WTC11 (cell line): ENCODE results near the gene EYS. TPM values are rescaled to one million over a fixed set of nuclear protein-coding genes. Genes with fewer than 3 reads are reported as not detected.

Source experiments
- ATAC-seq: fragments of 200-7000 bp; cut with Tn5 transposase; 2 replicates; pipeline ENCODE4 v1.10.0; 2021; ENCODE audit warnings: mild to moderate bottlenecking, moderate library complexity
- CTCF ChIA-PET: fragments of 300-600 bp; sonication (Branson Sonifier 250); formaldehyde crosslinking; loops from one replicate; lab custom pipeline; 2021; ENCODE audit warnings: antibody characterized with exemption; lab: Charles Lee
- POLR2A ChIA-PET: fragments of 350-600 bp; sonication (Branson Sonifier 250); formaldehyde crosslinking; loops from one replicate; lab custom pipeline; 2021; ENCODE audit warnings: antibody characterized with exemption; lab: Charles Lee
- DNase-seq: peaks from one replicate; pipeline ENCODE4 v3.0.0; 2021; ENCODE audit warnings: low spot score
- H3K27ac Mint-ChIP-seq: 2 replicates; pipeline ENCODE4 v1.8.0; 2021; ENCODE audit warnings: mixed read lengths
- H3K27me3 Mint-ChIP-seq: 2 replicates; pipeline ENCODE4 v1.8.0; 2021; ENCODE audit warnings: low read depth, mild to moderate bottlenecking, moderate library complexity, mixed read lengths
- H3K36me3 Mint-ChIP-seq: 2 replicates; pipeline ENCODE4 v1.8.0; 2021; ENCODE audit warnings: mixed read lengths
- H3K4me1 Mint-ChIP-seq: 2 replicates; pipeline ENCODE4 v1.8.0; 2022; ENCODE audit warnings: mixed read lengths
- H3K4me3 Mint-ChIP-seq: 2 replicates; pipeline ENCODE4 v1.8.0; 2021; ENCODE audit warnings: mild to moderate bottlenecking, moderate library complexity, mixed read lengths
- H3K9me3 Mint-ChIP-seq: 2 replicates; pipeline ENCODE4 v1.8.0; 2021; ENCODE audit warnings: mixed read lengths
- ATF1 ChIP-seq: sonication (generic); formaldehyde crosslinking; IDR thresholded peaks from 2 replicates; pipeline ENCODE4 v1.8.1; 2023; ENCODE audit warnings: mild to moderate bottlenecking, moderate library complexity, missing genetic modification reagents
- CTCF ChIP-seq: fragments of 200-600 bp; IDR thresholded peaks from 2 replicates; pipeline ENCODE4 v1.8.0; 2022; ENCODE audit warnings: antibody characterized with exemption
- ELF4 ChIP-seq: sonication (generic); formaldehyde crosslinking; IDR thresholded peaks from 2 replicates; pipeline ENCODE4 v1.8.1; 2022; ENCODE audit warnings: low read depth, mild to moderate bottlenecking, moderate library complexity, missing genetic modification reagents
- ESRRA ChIP-seq: sonication (generic); formaldehyde crosslinking; IDR thresholded peaks from 2 replicates; pipeline ENCODE4 v1.8.1; 2022; ENCODE audit warnings: mild to moderate bottlenecking, missing genetic modification reagents, borderline replicate concordance
- ETV6 ChIP-seq: sonication (generic); formaldehyde crosslinking; IDR thresholded peaks from 2 replicates; pipeline ENCODE4 v1.8.1; 2022; ENCODE audit warnings: mild to moderate bottlenecking, missing genetic modification reagents
- FOXP1 ChIP-seq: sonication (generic); formaldehyde crosslinking; IDR thresholded peaks from 2 replicates; pipeline ENCODE4 v1.8.0; 2022; ENCODE audit warnings: missing genetic modification reagents, mild to moderate bottlenecking, moderate library complexity, borderline replicate concordance
- GABPB1 ChIP-seq: sonication (generic); formaldehyde crosslinking; IDR thresholded peaks from 2 replicates; pipeline ENCODE4 v1.8.1; 2023; ENCODE audit warnings: mild to moderate bottlenecking, missing genetic modification reagents
- JAZF1 ChIP-seq: fragments of 250-450 bp; sonication (Bioruptor Pico); IDR thresholded peaks from 2 replicates; pipeline ENCODE4 v1.9.0; 2021; ENCODE audit warnings: moderate library complexity, mild to moderate bottlenecking, inconsistent platforms
- NFYB ChIP-seq: sonication (generic); formaldehyde crosslinking; conservative IDR thresholded peaks from 2 replicates; pipeline ENCODE4 v1.8.0; 2022; ENCODE audit warnings: low read depth, missing genetic modification reagents
- PRRX2 ChIP-seq: fragments of 250-450 bp; sonication (Bioruptor Pico); IDR thresholded peaks from 2 replicates; pipeline ENCODE4 v1.8.0; 2021; ENCODE audit warnings: mild to moderate bottlenecking
- SMAD3 ChIP-seq: sonication (generic); formaldehyde crosslinking; IDR thresholded peaks from 2 replicates; pipeline ENCODE4 v1.8.0; 2022; ENCODE audit warnings: missing genetic modification reagents, mild to moderate bottlenecking, borderline replicate concordance
- SOX15 ChIP-seq: fragments of 250-450 bp; sonication (Bioruptor Pico); IDR thresholded peaks from 2 replicates; pipeline ENCODE4 v1.9.0; 2021; ENCODE audit warnings: mild to moderate bottlenecking
- SP1 ChIP-seq: sonication (generic); formaldehyde crosslinking; conservative IDR thresholded peaks from 2 replicates; pipeline ENCODE4 v1.8.1; 2022; ENCODE audit warnings: missing genetic modification reagents
- TEAD4 ChIP-seq: sonication (generic); formaldehyde crosslinking; IDR thresholded peaks from 2 replicates; pipeline ENCODE4 v1.8.0; 2022; ENCODE audit warnings: mild to moderate bottlenecking, missing genetic modification reagents
- TP53 ChIP-seq: sonication (generic); formaldehyde crosslinking; IDR thresholded peaks from 2 replicates; pipeline ENCODE4 v1.8.1; 2023; ENCODE audit warnings: mild to moderate bottlenecking, missing genetic modification reagents
- USF2 ChIP-seq: sonication (generic); formaldehyde crosslinking; IDR thresholded peaks from 2 replicates; pipeline ENCODE4 v1.8.1; 2023; ENCODE audit warnings: mild to moderate bottlenecking, missing genetic modification reagents, moderate library complexity
- ZMAT4 ChIP-seq: fragments of 250-450 bp; sonication (Bioruptor Pico); IDR thresholded peaks from 2 replicates; pipeline ENCODE4 v1.9.0; 2021; ENCODE audit warnings: mild to moderate bottlenecking
- ZNF219 ChIP-seq: sonication (generic); formaldehyde crosslinking; IDR thresholded peaks from 2 replicates; pipeline ENCODE4 v1.8.0; 2023; ENCODE audit warnings: missing genetic modification reagents, mild to moderate bottlenecking, borderline replicate concordance
- ZNF263 ChIP-seq: sonication (generic); formaldehyde crosslinking; IDR thresholded peaks from 2 replicates; pipeline ENCODE4 v1.8.1; 2022; ENCODE audit warnings: low read depth, mild to moderate bottlenecking, moderate library complexity, missing genetic modification reagents
- ZNF396 ChIP-seq: fragments of 250-450 bp; sonication (Bioruptor Pico); IDR thresholded peaks from 2 replicates; pipeline ENCODE4 v1.8.0; 2021; ENCODE audit warnings: mild to moderate bottlenecking, moderate library complexity, borderline replicate concordance
- ZNF512 ChIP-seq: sonication (generic); formaldehyde crosslinking; IDR thresholded peaks from 2 replicates; pipeline ENCODE4 v1.8.1; 2022; ENCODE audit warnings: missing genetic modification reagents, borderline replicate concordance
- total RNA-seq: library from RNA; stranded (reverse); gene quantifications from 3 replicates; pipeline ENCODE4 v1.2.3, GENCODE V29; 2021
- TF ChIP-seq, protein P1 (sequence below): fragments of 250-450 bp; sonication (Bioruptor Pico); IDR thresholded peaks from 2 replicates; pipeline ENCODE4 v1.8.0; 2021; ENCODE audit warnings: mild to moderate bottlenecking
- TF ChIP-seq, protein P2 (sequence below): sonication (generic); formaldehyde crosslinking; IDR thresholded peaks from 2 replicates; pipeline ENCODE4 v1.8.1; 2023; ENCODE audit warnings: mild to moderate bottlenecking, moderate library complexity, missing genetic modification reagents
- TF ChIP-seq, protein P3 (sequence below): sonication (generic); formaldehyde crosslinking; IDR thresholded peaks from 2 replicates; pipeline ENCODE4 v1.8.0; 2022; ENCODE audit warnings: mild to moderate bottlenecking, missing genetic modification reagents
- TF ChIP-seq, protein P4 (sequence below): sonication (generic); formaldehyde crosslinking; conservative IDR thresholded peaks from 2 replicates; pipeline ENCODE4 v1.8.1; 2022; ENCODE audit warnings: mild to moderate bottlenecking, missing genetic modification reagents

EYS gene
- total RNA-seq, 1 experiment from 2014 or later, result not detected

- Mint-ChIP-seq H3K9me3 (peaks cover 61% of the 10 kb centered on the region), H3K36me3 (peaks cover 20% of the 10 kb centered on the region), H3K27me3 (no peaks in the 10 kb centered on the region; the same call in 1 of the 2 replicates), H3K27ac (no peak overlapping the region), H3K4me1 (no peaks in the 10 kb centered on the region), H3K4me3 (no peak overlapping the region)
- ChIA-PET CTCF (no interaction called here), POLR2A (no interaction called here)
- TF ChIP-seq TEAD4 (CRISPR knock-in tag), result no peak
- TF ChIP-seq ESRRA (CRISPR knock-in tag), result no peak
- TF ChIP-seq ZMAT4 (CRISPR knock-in tag), result no peak
- TF ChIP-seq, protein P1, sequence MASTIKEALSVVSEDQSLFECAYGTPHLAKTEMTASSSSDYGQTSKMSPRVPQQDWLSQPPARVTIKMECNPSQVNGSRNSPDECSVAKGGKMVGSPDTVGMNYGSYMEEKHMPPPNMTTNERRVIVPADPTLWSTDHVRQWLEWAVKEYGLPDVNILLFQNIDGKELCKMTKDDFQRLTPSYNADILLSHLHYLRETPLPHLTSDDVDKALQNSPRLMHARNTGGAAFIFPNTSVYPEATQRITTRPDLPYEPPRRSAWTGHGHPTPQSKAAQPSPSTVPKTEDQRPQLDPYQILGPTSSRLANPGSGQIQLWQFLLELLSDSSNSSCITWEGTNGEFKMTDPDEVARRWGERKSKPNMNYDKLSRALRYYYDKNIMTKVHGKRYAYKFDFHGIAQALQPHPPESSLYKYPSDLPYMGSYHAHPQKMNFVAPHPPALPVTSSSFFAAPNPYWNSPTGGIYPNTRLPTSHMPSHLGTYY (CRISPR knock-in tag), result no peak
- TF ChIP-seq PRRX2 (CRISPR knock-in tag), result no peak
- no peak for TF ChIP-seq TP53 (CRISPR knock-in tag)
- no peak for TF ChIP-seq NFYB (CRISPR knock-in tag)
- TF ChIP-seq ZNF263, result no peak
- TF ChIP-seq ZNF219 (CRISPR knock-in tag), result no peak
- TF ChIP-seq, protein P2, sequence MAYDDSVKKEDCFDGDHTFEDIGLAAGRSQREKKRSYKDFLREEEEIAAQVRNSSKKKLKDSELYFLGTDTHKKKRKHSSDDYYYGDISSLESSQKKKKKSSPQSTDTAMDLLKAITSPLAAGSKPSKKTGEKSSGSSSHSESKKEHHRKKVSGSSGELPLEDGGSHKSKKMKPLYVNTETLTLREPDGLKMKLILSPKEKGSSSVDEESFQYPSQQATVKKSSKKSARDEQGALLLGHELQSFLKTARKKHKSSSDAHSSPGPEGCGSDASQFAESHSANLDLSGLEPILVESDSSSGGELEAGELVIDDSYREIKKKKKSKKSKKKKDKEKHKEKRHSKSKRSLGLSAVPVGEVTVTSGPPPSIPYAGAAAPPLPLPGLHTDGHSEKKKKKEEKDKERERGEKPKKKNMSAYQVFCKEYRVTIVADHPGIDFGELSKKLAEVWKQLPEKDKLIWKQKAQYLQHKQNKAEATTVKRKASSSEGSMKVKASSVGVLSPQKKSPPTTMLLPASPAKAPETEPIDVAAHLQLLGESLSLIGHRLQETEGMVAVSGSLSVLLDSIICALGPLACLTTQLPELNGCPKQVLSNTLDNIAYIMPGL (CRISPR knock-in tag), result no peak
- no peak for TF ChIP-seq ZNF396
- no peak for ATAC-seq
- no peak for DNase-seq
Observed at GRCh38 chr6:63887002-63887751, 1819.8 kb downstream of the EYS start.

DNA sequence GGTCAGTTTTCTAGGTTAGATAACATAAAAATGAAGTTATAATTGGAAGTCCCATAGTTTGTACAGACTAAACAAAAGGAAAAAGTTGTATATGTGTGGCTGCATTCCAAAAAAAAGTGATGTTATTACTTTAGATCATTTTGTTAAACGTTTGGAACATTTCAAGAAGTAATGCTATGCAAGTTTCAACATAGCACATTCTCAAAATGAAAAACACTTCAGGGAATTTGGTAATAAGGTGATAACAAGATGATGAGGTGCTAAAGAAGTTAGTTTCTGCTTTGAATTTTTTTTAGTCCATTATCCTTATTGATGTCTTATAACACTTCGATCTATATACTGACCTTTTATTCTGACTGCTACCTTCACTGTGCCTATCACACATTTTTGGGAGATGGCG, 1820.7 kb downstream of the EYS start:
- no peak for ATAC-seq
- Mint-ChIP-seq H3K27ac (no peak overlapping the region), H3K36me3 (peaks cover 20% of the 10 kb centered on the region), H3K27me3 (no peaks in the 10 kb centered on the region; the same call in 1 of the 2 replicates), H3K4me1 (no peaks in the 10 kb centered on the region)
- POLR2A ChIA-PET, result no interaction called here
- DNase-seq, result no peak
- no peak for TF ChIP-seq FOXP1 (CRISPR knock-in tag)
- TF ChIP-seq, all 79 proteins: peak for 0
- Mint-ChIP-seq H3K4me3 (no peak overlapping the region), H3K9me3 (peaks cover 54% of the 10 kb centered on the region)
- CTCF ChIA-PET, result no interaction called here

- CTCF ChIA-PET, result no interaction called here
- ATAC-seq, result no peak
- Mint-ChIP-seq H3K9me3 (peaks cover 50% of the 10 kb centered on the region), H3K4me3 (no peak overlapping the region), H3K4me1 (no peaks in the 10 kb centered on the region), H3K27ac (no peak overlapping the region), H3K36me3 (peaks cover 26% of the 10 kb centered on the region), H3K27me3 (no peaks in the 10 kb centered on the region)
- POLR2A ChIA-PET, result no interaction called here
- DNase-seq, result no peak
- no peak for TF ChIP-seq GABPB1 (CRISPR knock-in tag)
- TF ChIP-seq JAZF1 (CRISPR knock-in tag), result no peak
- TF ChIP-seq CTCF, result no peak
- no peak for TF ChIP-seq ETV6 (CRISPR knock-in tag)
- TF ChIP-seq, protein P3, sequence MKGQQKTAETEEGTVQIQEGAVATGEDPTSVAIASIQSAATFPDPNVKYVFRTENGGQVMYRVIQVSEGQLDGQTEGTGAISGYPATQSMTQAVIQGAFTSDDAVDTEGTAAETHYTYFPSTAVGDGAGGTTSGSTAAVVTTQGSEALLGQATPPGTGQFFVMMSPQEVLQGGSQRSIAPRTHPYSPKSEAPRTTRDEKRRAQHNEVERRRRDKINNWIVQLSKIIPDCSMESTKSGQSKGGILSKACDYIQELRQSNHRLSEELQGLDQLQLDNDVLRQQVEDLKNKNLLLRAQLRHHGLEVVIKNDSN (CRISPR knock-in tag), result no peak
- TF ChIP-seq ELF4 (CRISPR knock-in tag), result no peak
- TF ChIP-seq, protein P4, sequence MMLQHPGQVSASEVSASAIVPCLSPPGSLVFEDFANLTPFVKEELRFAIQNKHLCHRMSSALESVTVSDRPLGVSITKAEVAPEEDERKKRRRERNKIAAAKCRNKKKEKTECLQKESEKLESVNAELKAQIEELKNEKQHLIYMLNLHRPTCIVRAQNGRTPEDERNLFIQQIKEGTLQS (CRISPR knock-in tag), result no peak
- TF ChIP-seq ATF1 (CRISPR knock-in tag), result no peak
- TF ChIP-seq SP1, result no peak
- TF ChIP-seq SOX15 (CRISPR knock-in tag), result no peak
- TF ChIP-seq ZNF512 (CRISPR knock-in tag), result no peak
- no peak for TF ChIP-seq USF2 (CRISPR knock-in tag)
- TF ChIP-seq SMAD3, result no peak
Observed at GRCh38 chr6:63883597-63883996, 1823.4 kb downstream of the EYS start.
